WTC11 (cell line): ENCODE measurements around the gene AFAP1L2. TPM values are rescaled to one million over a fixed set of nuclear protein-coding genes. Genes with fewer than 3 reads are reported as not detected.
A peak's percentile ranks its signal among the peaks of the same experiment; 100 is the strongest.
"Not testable (repeated sequence)": the region's sequence is repeated elsewhere in the genome, so short reads cannot be mapped to it uniquely, and the experiment has no call there.

ENCODE experiments used
- ATAC-seq: fragments of 200-7000 bp; cut with Tn5 transposase; 2 replicates; pipeline ENCODE4 v1.10.0; 2021; ENCODE audit warnings: mild to moderate bottlenecking, moderate library complexity
- CTCF ChIA-PET: fragments of 300-600 bp; sonication (Branson Sonifier 250); formaldehyde crosslinking; loops from one replicate; lab custom pipeline; 2021; ENCODE audit warnings: antibody characterized with exemption; lab: Charles Lee
- POLR2A ChIA-PET: fragments of 350-600 bp; sonication (Branson Sonifier 250); formaldehyde crosslinking; loops from one replicate; lab custom pipeline; 2021; ENCODE audit warnings: antibody characterized with exemption; lab: Charles Lee
- DNase-seq: peaks from one replicate; pipeline ENCODE4 v3.0.0; 2021; ENCODE audit warnings: low spot score
- H3K27ac Mint-ChIP-seq: 2 replicates; pipeline ENCODE4 v1.8.0; 2021; ENCODE audit warnings: mixed read lengths
- H3K27me3 Mint-ChIP-seq: 2 replicates; pipeline ENCODE4 v1.8.0; 2021; ENCODE audit warnings: low read depth, mild to moderate bottlenecking, moderate library complexity, mixed read lengths
- H3K36me3 Mint-ChIP-seq: 2 replicates; pipeline ENCODE4 v1.8.0; 2021; ENCODE audit warnings: mixed read lengths
- H3K4me1 Mint-ChIP-seq: 2 replicates; pipeline ENCODE4 v1.8.0; 2022; ENCODE audit warnings: mixed read lengths
- H3K4me3 Mint-ChIP-seq: 2 replicates; pipeline ENCODE4 v1.8.0; 2021; ENCODE audit warnings: mild to moderate bottlenecking, moderate library complexity, mixed read lengths
- H3K9me3 Mint-ChIP-seq: 2 replicates; pipeline ENCODE4 v1.8.0; 2021; ENCODE audit warnings: mixed read lengths
- CBFB ChIP-seq: sonication (generic); formaldehyde crosslinking; IDR thresholded peaks from 2 replicates; pipeline ENCODE4 v1.8.1; 2022; ENCODE audit warnings: mild to moderate bottlenecking, low read depth, missing genetic modification reagents
- FOXK1 ChIP-seq: sonication (generic); formaldehyde crosslinking; IDR thresholded peaks from 2 replicates; pipeline ENCODE4 v1.8.0; 2022; ENCODE audit warnings: mild to moderate bottlenecking, moderate library complexity, missing genetic modification reagents
- GRHL2 ChIP-seq: fragments of 250-450 bp; sonication (Bioruptor Pico); IDR thresholded peaks from 2 replicates; pipeline ENCODE4 v1.8.0; 2022; ENCODE audit warnings: mild to moderate bottlenecking, moderate library complexity; ENCODE audit not compliant: insufficient replicate concordance, severe bottlenecking
- IRF2 ChIP-seq: sonication (generic); formaldehyde crosslinking; IDR thresholded peaks from 2 replicates; pipeline ENCODE4 v1.8.0; 2022; ENCODE audit warnings: low read depth, missing genetic modification reagents, borderline replicate concordance
- JAZF1 ChIP-seq: fragments of 250-450 bp; sonication (Bioruptor Pico); IDR thresholded peaks from 2 replicates; pipeline ENCODE4 v1.9.0; 2021; ENCODE audit warnings: moderate library complexity, mild to moderate bottlenecking, inconsistent platforms
- JUN ChIP-seq: sonication (generic); formaldehyde crosslinking; IDR thresholded peaks from 2 replicates; pipeline ENCODE4 v1.8.0; 2023; ENCODE audit warnings: mild to moderate bottlenecking, missing genetic modification reagents
- KAT7 ChIP-seq: sonication (generic); formaldehyde crosslinking; IDR thresholded peaks from 2 replicates; pipeline ENCODE4 v1.8.1; 2023; ENCODE audit warnings: missing genetic modification reagents, mild to moderate bottlenecking, borderline replicate concordance
- NFYB ChIP-seq: sonication (generic); formaldehyde crosslinking; conservative IDR thresholded peaks from 2 replicates; pipeline ENCODE4 v1.8.0; 2022; ENCODE audit warnings: low read depth, missing genetic modification reagents
- NR1H2 ChIP-seq: sonication (generic); formaldehyde crosslinking; IDR thresholded peaks from 2 replicates; pipeline ENCODE4 v1.9.0; 2021; ENCODE audit warnings: mild to moderate bottlenecking, moderate library complexity, missing genetic modification reagents
- SP1 ChIP-seq: sonication (generic); formaldehyde crosslinking; conservative IDR thresholded peaks from 2 replicates; pipeline ENCODE4 v1.8.1; 2022; ENCODE audit warnings: missing genetic modification reagents
- STAT6 ChIP-seq: sonication (generic); formaldehyde crosslinking; conservative IDR thresholded peaks from 2 replicates; pipeline ENCODE4 v1.8.1; 2023; ENCODE audit warnings: mild to moderate bottlenecking, low read depth, missing genetic modification reagents, moderate library complexity
- ZBTB21 ChIP-seq: sonication (generic); formaldehyde crosslinking; IDR thresholded peaks from 2 replicates; pipeline ENCODE4 v1.8.1; 2023; ENCODE audit warnings: mild to moderate bottlenecking, missing genetic modification reagents, borderline replicate concordance
- ZNF425 ChIP-seq: fragments of 250-450 bp; sonication (Bioruptor Pico); conservative IDR thresholded peaks from 2 replicates; pipeline ENCODE4 v1.9.0; 2021; ENCODE audit warnings: mild to moderate bottlenecking
- total RNA-seq: library from RNA; stranded (reverse); gene quantifications from 3 replicates; pipeline ENCODE4 v1.2.3, GENCODE V29; 2021
- TF ChIP-seq, protein P1 (sequence below): sonication (generic); formaldehyde crosslinking; IDR thresholded peaks from 2 replicates; pipeline ENCODE4 v1.8.1; 2023; ENCODE audit warnings: mild to moderate bottlenecking, missing genetic modification reagents
- TF ChIP-seq, protein P2 (sequence below): sonication (generic); formaldehyde crosslinking; IDR thresholded peaks from 2 replicates; pipeline ENCODE4 v1.8.1; 2023; ENCODE audit warnings: mild to moderate bottlenecking, missing genetic modification reagents, moderate library complexity

Gene AFAP1L2
- total RNA-seq, 1 experiment from 2014 or later = 5.0 TPM

DNA sequence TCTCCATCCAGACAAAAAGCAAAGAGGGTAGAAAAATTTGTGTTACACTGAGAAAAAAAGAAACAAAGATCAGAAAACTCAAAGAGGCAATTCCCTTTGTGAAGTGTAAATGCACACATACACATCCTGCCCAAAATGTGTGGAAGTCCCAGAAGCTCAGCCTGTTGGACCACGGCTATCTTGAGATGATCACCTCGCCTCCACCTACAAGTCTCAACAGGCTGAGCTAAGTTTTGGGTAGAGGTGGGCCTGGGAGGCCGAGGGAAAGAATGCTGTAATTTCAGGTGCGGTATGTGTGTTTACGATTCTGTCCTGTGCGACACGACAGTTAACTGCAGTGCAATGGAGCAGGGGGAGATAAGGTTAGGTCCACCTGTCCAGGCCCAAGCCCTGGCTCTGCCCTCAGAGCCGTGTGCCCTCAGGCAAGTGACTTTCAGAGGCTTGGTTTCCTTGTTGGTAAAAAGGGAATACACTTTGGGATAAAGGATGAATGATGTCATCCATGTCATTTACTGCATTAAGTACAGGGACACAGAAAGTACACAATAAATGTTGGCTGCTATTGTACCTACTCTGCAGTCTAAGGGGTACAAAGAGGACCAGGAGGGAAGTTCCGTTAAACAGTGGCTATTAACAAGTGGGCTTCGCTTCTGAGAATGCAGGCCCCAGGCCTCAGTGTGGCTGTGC, 67.3 kb downstream of the AFAP1L2 start:
- DNase-seq = no peak
- peaks cover 37% of the 10 kb centered on the region for H3K4me1 Mint-ChIP-seq
- H3K27me3 Mint-ChIP-seq = no peaks in the 10 kb centered on the region; the same call in 1 of the 2 replicates
- no peaks in the 10 kb centered on the region for H3K9me3 Mint-ChIP-seq
- ChIA-PET CTCF (interaction anchor here (1.4 to 1.5 kb wide), 2 partner anchors 66 to 122 kb away, joined by 4 to 7 read pairs; no protein-coding TSS in a partner anchor), POLR2A (no interaction called here)
- H3K36me3 Mint-ChIP-seq = no peaks in the 10 kb centered on the region
- no peak overlapping the region for H3K4me3 Mint-ChIP-seq
- peak overlapping the region; percentile 11; the same call in 1 of the 2 replicates for H3K27ac Mint-ChIP-seq
- no peak for ATAC-seq
- TF ChIP-seq JAZF1 (CRISPR knock-in tag) (no peak), NFYB (CRISPR knock-in tag) (no peak), CBFB (CRISPR knock-in tag) (no peak), KAT7 (CRISPR knock-in tag) (no peak), SP1 (CRISPR knock-in tag) (no peak), GRHL2 (CRISPR knock-in tag) (no peak), ZBTB21 (CRISPR knock-in tag) (no peak), ZNF425 (no peak)
- TF ChIP-seq, protein P1, sequence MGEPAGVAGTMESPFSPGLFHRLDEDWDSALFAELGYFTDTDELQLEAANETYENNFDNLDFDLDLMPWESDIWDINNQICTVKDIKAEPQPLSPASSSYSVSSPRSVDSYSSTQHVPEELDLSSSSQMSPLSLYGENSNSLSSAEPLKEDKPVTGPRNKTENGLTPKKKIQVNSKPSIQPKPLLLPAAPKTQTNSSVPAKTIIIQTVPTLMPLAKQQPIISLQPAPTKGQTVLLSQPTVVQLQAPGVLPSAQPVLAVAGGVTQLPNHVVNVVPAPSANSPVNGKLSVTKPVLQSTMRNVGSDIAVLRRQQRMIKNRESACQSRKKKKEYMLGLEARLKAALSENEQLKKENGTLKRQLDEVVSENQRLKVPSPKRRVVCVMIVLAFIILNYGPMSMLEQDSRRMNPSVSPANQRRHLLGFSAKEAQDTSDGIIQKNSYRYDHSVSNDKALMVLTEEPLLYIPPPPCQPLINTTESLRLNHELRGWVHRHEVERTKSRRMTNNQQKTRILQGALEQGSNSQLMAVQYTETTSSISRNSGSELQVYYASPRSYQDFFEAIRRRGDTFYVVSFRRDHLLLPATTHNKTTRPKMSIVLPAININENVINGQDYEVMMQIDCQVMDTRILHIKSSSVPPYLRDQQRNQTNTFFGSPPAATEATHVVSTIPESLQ = no peak

DNA sequence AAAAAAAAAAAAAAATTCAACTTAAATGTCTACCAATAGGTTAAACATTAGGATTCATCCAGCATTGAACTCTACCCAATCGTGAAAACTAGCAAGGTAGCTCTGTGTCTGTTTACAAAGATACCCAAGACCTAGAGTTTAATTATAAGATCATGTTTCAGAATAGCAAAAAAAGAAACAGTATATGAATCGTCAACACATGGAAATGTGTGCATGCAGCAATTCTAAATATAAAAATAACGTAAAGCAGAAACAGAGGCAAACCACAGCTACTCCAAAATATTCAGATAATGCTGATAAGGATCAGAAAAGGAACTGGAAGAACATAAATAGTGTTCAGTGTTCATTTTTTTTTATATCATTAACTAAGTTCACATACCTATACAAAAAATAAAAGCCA, 68.7 kb downstream of the AFAP1L2 start:
- ATAC-seq (no peak), DNase-seq (no peak)
- Mint-ChIP-seq H3K27ac (no peak overlapping the region), H3K9me3 (no peaks in the 10 kb centered on the region), H3K4me1 (peaks cover 37% of the 10 kb centered on the region), H3K27me3 (no peaks in the 10 kb centered on the region; the same call in 1 of the 2 replicates), H3K4me3 (no peak overlapping the region), H3K36me3 (no peaks in the 10 kb centered on the region)
- TF ChIP-seq CBFB (CRISPR knock-in tag) = no peak
- TF ChIP-seq FOXK1 (CRISPR knock-in tag) = no peak
- ChIA-PET POLR2A (interaction anchor here (0.6 kb wide), 1 partner anchor 970 kb away, joined by 3 read pairs; no protein-coding TSS in a partner anchor), CTCF (interaction anchor here (1.2 to 5.5 kb wide), 2 partner anchors 32 to 68 kb away, joined by 3 to 24 read pairs; no protein-coding TSS in a partner anchor)

DNA sequence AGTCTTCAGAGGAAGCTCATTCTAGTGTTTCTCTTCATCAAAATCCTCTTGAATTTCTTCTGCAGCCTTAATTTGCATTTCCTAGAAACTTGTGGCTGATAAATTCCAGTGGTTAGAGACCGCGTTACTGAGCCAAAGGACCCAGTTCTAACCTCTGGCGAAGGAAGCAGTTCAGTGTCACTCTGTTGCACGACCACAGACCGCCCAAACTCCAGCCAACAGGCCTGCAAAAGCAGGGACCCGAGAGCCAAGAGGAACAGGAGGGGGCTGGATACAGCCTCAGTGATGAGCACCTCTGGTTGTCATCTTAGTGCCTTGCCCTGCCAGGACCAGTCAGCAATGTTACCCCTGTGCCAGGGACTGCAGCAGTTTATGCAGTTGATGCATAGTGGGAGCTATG, 70.0 kb downstream of the AFAP1L2 start:
- Mint-ChIP-seq H3K36me3 (no peaks in the 10 kb centered on the region), H3K4me1 (peaks cover 37% of the 10 kb centered on the region), H3K4me3 (no peak overlapping the region), H3K9me3 (no peaks in the 10 kb centered on the region), H3K27me3 (no peaks in the 10 kb centered on the region; the same call in 1 of the 2 replicates), H3K27ac (no peak overlapping the region)
- POLR2A ChIA-PET = no interaction called here
- CTCF ChIA-PET = interaction anchor here (1.2 to 5.5 kb wide), 3 partner anchors 10 to 69 kb away, joined by 3 to 24 read pairs (median 5); no protein-coding TSS in a partner anchor
- DNase-seq (no peak), ATAC-seq (no peak)
- no peak for TF ChIP-seq IRF2 (CRISPR knock-in tag)
- no peak for TF ChIP-seq STAT6
- no peak for TF ChIP-seq NR1H2 (CRISPR knock-in tag)
- no peak for TF ChIP-seq JUN (CRISPR knock-in tag)
- TF ChIP-seq, protein P2, sequence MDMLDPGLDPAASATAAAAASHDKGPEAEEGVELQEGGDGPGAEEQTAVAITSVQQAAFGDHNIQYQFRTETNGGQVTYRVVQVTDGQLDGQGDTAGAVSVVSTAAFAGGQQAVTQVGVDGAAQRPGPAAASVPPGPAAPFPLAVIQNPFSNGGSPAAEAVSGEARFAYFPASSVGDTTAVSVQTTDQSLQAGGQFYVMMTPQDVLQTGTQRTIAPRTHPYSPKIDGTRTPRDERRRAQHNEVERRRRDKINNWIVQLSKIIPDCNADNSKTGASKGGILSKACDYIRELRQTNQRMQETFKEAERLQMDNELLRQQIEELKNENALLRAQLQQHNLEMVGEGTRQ (CRISPR knock-in tag) = no peak
- no peak for TF ChIP-seq SP1 (CRISPR knock-in tag)

DNA sequence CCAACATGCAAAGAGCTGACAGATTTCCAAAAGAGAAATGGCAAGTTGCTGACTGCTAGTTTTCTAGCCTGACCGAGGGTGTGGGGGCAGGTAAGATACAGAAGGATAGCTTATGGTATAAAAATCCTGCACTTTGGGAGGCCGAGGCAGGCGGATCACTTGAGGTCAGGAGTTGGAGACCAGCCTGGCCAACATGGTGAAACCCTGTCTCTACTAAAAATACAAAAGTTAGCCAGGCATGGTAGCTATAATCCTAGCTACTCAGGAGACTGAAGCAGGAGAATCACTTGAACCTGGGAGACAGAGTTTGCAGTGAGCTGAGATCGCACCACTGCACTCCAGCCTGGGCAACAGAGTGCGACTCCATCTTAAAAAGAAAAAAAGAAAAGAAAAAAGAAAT, 70.9 kb downstream of the AFAP1L2 start:
- ATAC-seq, H3K36me3 Mint-ChIP-seq, POLR2A ChIA-PET, H3K27ac Mint-ChIP-seq, H3K27me3 Mint-ChIP-seq, H3K9me3 Mint-ChIP-seq, DNase-seq, H3K4me3 Mint-ChIP-seq: not testable (repeated sequence)
- H3K4me1 Mint-ChIP-seq = peaks cover 33% of the 10 kb centered on the region
- CTCF ChIA-PET = interaction anchor here (1.2 to 5.5 kb wide), 3 partner anchors 11 to 126 kb away, joined by 3 to 24 read pairs (median 5); no protein-coding TSS in a partner anchor
